HepG2 (cell line): ENCODE data around the gene USP7. TPM values are rescaled to one million over a fixed set of nuclear protein-coding genes. Genes with fewer than 3 reads are reported as not detected.

Source experiments
- ATAD3A ChIP-seq: sonication (generic); formaldehyde crosslinking; IDR thresholded peaks from 2 replicates; pipeline ENCODE4 v1.4.0; 2020; ENCODE audit warnings: missing genetic modification reagents
- ATF1 ChIP-seq: IDR thresholded peaks from 2 replicates; pipeline ENCODE4 v1.6.1; 2016; ENCODE audit warnings: mild to moderate bottlenecking, control low read depth
- CEBPG ChIP-seq: IDR thresholded peaks from 2 replicates; pipeline ENCODE4 v1.6.1; 2016
- FOXJ3 ChIP-seq: sonication (generic); formaldehyde crosslinking; IDR thresholded peaks from 2 replicates; pipeline ENCODE4 v1.4.0; 2020; ENCODE audit warnings: missing genetic modification reagents, mild to moderate bottlenecking, borderline replicate concordance
- FOXP1 ChIP-seq, 2 experiments: fragments of 450-650 bp in 1 of 2; IDR thresholded peaks; 2 replicates each; pipeline ENCODE4 v1.6.1; 2017 to 2018; ENCODE audit warnings: antibody characterized with exemption in 1 of 2
- HMG20B ChIP-seq: conservative IDR thresholded peaks from 2 replicates; pipeline ENCODE4 v1.6.1; 2016; ENCODE audit warnings: missing genetic modification reagents, missing compliant biosample characterization
- HNF1B ChIP-seq: sonication (generic); formaldehyde crosslinking; IDR thresholded peaks from 2 replicates; pipeline ENCODE4 v1.5.1; 2020; ENCODE audit warnings: mild to moderate bottlenecking, moderate library complexity, missing genetic modification reagents
- KLF11 ChIP-seq: IDR thresholded peaks from 2 replicates; pipeline ENCODE4 v1.6.1; 2016; ENCODE audit warnings: missing compliant biosample characterization
- MAF1 ChIP-seq: sonication (generic); formaldehyde crosslinking; IDR thresholded peaks from 2 replicates; pipeline ENCODE4 v1.5.0; 2020; ENCODE audit warnings: missing genetic modification reagents, borderline replicate concordance
- MAFG ChIP-seq: sonication (generic); formaldehyde crosslinking; IDR thresholded peaks from 2 replicates; pipeline ENCODE4 v1.5.1; 2020; ENCODE audit warnings: mild to moderate bottlenecking, missing genetic modification reagents
- MIXL1 ChIP-seq: IDR thresholded peaks from 2 replicates; pipeline ENCODE4 v1.6.1; 2016
- NCOR1 ChIP-seq: fragments of 200-600 bp; sonication (generic); IDR thresholded peaks from 2 replicates; pipeline ENCODE4 v1.7.0; 2017; ENCODE audit warnings: antibody characterized with exemption, low read length, borderline replicate concordance
- NR1H2 ChIP-seq: sonication (generic); formaldehyde crosslinking; IDR thresholded peaks from 2 replicates; pipeline ENCODE4 v1.8.1; 2022; ENCODE audit warnings: low read depth, missing genetic modification reagents, borderline replicate concordance
- NR2F2 ChIP-seq: IDR thresholded peaks from 2 replicates; pipeline ENCODE4 v1.6.1; 2012; ENCODE audit warnings: low read depth, inconsistent platforms, borderline replicate concordance
- NR3C1 ChIP-seq: sonication (generic); formaldehyde crosslinking; IDR thresholded peaks from 2 replicates; pipeline ENCODE4 v1.4.0; 2020; ENCODE audit warnings: missing genetic modification reagents
- RBAK ChIP-seq: sonication (generic); formaldehyde crosslinking; IDR thresholded peaks from 2 replicates; pipeline ENCODE4 v1.5.1; 2020; ENCODE audit warnings: mild to moderate bottlenecking, missing genetic modification reagents
- RBM39 ChIP-seq: fragments of 200-400 bp; formaldehyde crosslinking; IDR thresholded peaks from one replicate; pipeline ENCODE4 v1.6.1; 2018; ENCODE audit warnings: antibody characterized with exemption, mild to moderate bottlenecking, low read depth, low read length; ENCODE audit not compliant: poor library complexity, severe bottlenecking
- SMAD3 ChIP-seq: sonication (generic); formaldehyde crosslinking; IDR thresholded peaks from 2 replicates; pipeline ENCODE4 v1.4.0; 2020; ENCODE audit warnings: missing genetic modification reagents
- SRSF1 ChIP-seq: fragments of 200-400 bp; formaldehyde crosslinking; optimal IDR thresholded peaks from 2 replicates; pipeline ENCODE3; 2017; ENCODE audit warnings: mild to moderate bottlenecking, low read depth, low read length, moderate library complexity
- SRSF9 ChIP-seq: fragments of 200-400 bp; formaldehyde crosslinking; IDR thresholded peaks from 2 replicates; pipeline ENCODE4 v1.6.1; 2018; ENCODE audit warnings: borderline replicate concordance, mild to moderate bottlenecking, low read depth, low read length; ENCODE audit not compliant: insufficient read depth, poor library complexity, severe bottlenecking
- SUZ12 ChIP-seq: fragments of 150-350 bp; IDR thresholded peaks from 2 replicates; pipeline ENCODE4 v1.6.1; 2014; ENCODE audit warnings: low read depth, low read length
- THYN1 ChIP-seq: sonication (generic); formaldehyde crosslinking; IDR thresholded peaks from 2 replicates; pipeline ENCODE4 v1.8.1; 2023; ENCODE audit warnings: low read depth, mild to moderate bottlenecking, moderate library complexity, missing genetic modification reagents, borderline replicate concordance
- ZBTB14 ChIP-seq: sonication (generic); formaldehyde crosslinking; IDR thresholded peaks from 2 replicates; pipeline ENCODE4 v1.4.0; 2020; ENCODE audit warnings: missing genetic modification reagents
- ZBTB2 ChIP-seq: sonication (generic); formaldehyde crosslinking; IDR thresholded peaks from 2 replicates; pipeline ENCODE4 v1.8.0; 2022; ENCODE audit warnings: low read depth, missing genetic modification reagents
- ZNF124 ChIP-seq: sonication (generic); formaldehyde crosslinking; IDR thresholded peaks from 2 replicates; pipeline ENCODE4 v1.4.0; 2020; ENCODE audit warnings: missing genetic modification reagents
- ZNF138 ChIP-seq: sonication (generic); formaldehyde crosslinking; IDR thresholded peaks from 2 replicates; pipeline ENCODE4 v1.5.0; 2020; ENCODE audit warnings: mild to moderate bottlenecking, low read depth, missing genetic modification reagents
- ZNF343 ChIP-seq: sonication (generic); formaldehyde crosslinking; IDR thresholded peaks from 2 replicates; pipeline ENCODE4 v1.4.0; 2020; ENCODE audit warnings: mild to moderate bottlenecking, missing genetic modification reagents
- ZNF382 ChIP-seq: sonication (generic); formaldehyde crosslinking; IDR thresholded peaks from 2 replicates; pipeline ENCODE4 v1.5.0; 2020; ENCODE audit warnings: missing genetic modification reagents, mild to moderate bottlenecking, borderline replicate concordance
- ZNF775 ChIP-seq: sonication (generic); formaldehyde crosslinking; IDR thresholded peaks from 2 replicates; pipeline ENCODE4 v1.4.0; 2020; ENCODE audit warnings: missing genetic modification reagents, mild to moderate bottlenecking, moderate library complexity, borderline replicate concordance
- ZNF776 ChIP-seq: sonication (generic); formaldehyde crosslinking; IDR thresholded peaks from 2 replicates; pipeline ENCODE4 v1.4.0; 2020; ENCODE audit warnings: mild to moderate bottlenecking, missing genetic modification reagents
- polyA plus RNA-seq, 8 experiments: library from polyadenylated mRNA; depleted of rRNA in 3 of 8; stranded (reverse) in 7 of 8; unstranded in 1 of 8; fragments of >200 nt; fragmentation: Illumina TruSeq in 4 of 8; extraction: Trizol in 4 of 8; gene quantifications; 2 replicates each; pipeline versions ENCODE4 v1.2.1 to v1.2.3, GENCODE V29; 2011 to 2016; ENCODE audit warnings: low read depth in 4 of 8, missing spikeins in 1 of 8, mixed read lengths in 1 of 8; ENCODE audit not compliant: insufficient read depth in 1 of 8
- total RNA-seq, 5 experiments: library from RNA; depleted of rRNA; stranded (reverse); fragments of >200 nt; fragmentation: Illumina TruSeq; extraction: Trizol; gene quantifications; 2 replicates each; pipeline ENCODE4 v1.2.3, GENCODE V29; 2016; ENCODE audit warnings: low read depth in 1 of 5

Gene USP7
- total and polyA plus RNA-seq, 2 of the 13 experiments (the other 11 are each of a cell fraction or from before 2014, with no cell fraction given): 52.5 to 173 TPM

- no peak for TF ChIP-seq NR2F2
- no peak; the same call in 1 of the 2 replicates for TF ChIP-seq NCOR1
- TF ChIP-seq MAFG (CRISPR knock-in tag): no peak
- TF ChIP-seq ZBTB14 (CRISPR knock-in tag): no peak
- TF ChIP-seq KLF11 (CRISPR knock-in tag): no peak
- TF ChIP-seq HMG20B (CRISPR knock-in tag): no peak
- no peak for TF ChIP-seq ZNF382 (CRISPR knock-in tag)
- TF ChIP-seq SMAD3: no peak
- TF ChIP-seq NR3C1 (CRISPR knock-in tag): no peak
- no peak for TF ChIP-seq RBAK (CRISPR knock-in tag)
- no peak for TF ChIP-seq SRSF9
- no peak for TF ChIP-seq FOXJ3 (CRISPR knock-in tag)
- TF ChIP-seq ZNF138: no peak
- no peak for TF ChIP-seq CEBPG (CRISPR knock-in tag)
- no peak for TF ChIP-seq MIXL1 (CRISPR knock-in tag)
- TF ChIP-seq ZNF776 (CRISPR knock-in tag): no peak
- TF ChIP-seq NR1H2 (CRISPR knock-in tag): no peak
- no peak for TF ChIP-seq THYN1
- TF ChIP-seq SUZ12: no peak
- TF ChIP-seq MAF1 (CRISPR knock-in tag): no peak
- TF ChIP-seq HNF1B (CRISPR knock-in tag): 0 out of 2 replicates have a peak, but pooled peaks have one; percentile 13
- no peak for TF ChIP-seq ZNF775
- no peak for TF ChIP-seq ATF1 (CRISPR knock-in tag)
- no peak for TF ChIP-seq ZBTB2 (CRISPR knock-in tag)
- TF ChIP-seq FOXP1 (IDR thresholded peaks at IDR 0.05): no peak
- no peak for TF ChIP-seq FOXP1 (CRISPR knock-in tag; IDR thresholded peaks at IDR 0.05)
- TF ChIP-seq ATAD3A (CRISPR knock-in tag): no peak
- no peak; the same call in 1 of the 2 replicates for TF ChIP-seq ZNF343 (CRISPR knock-in tag)
- no peak for TF ChIP-seq ZNF124
- TF ChIP-seq RBM39: peak; percentile 38
- TF ChIP-seq SRSF1: no peak
Observed at GRCh38 chr16:8962393-8963009, 1.2 kb downstream of the USP7 start (continued).
